H1 (cell line): ENCODE measurements around the gene IRX4. TPM values are rescaled to one million over a fixed set of nuclear protein-coding genes. Genes with fewer than 3 reads are reported as not detected.
A peak's percentile ranks its signal among the peaks of the same experiment; 100 is the strongest.

ENCODE experiments used
- CBX8 ChIP-seq: fragments of 300-800, 300-1000 bp; sonication (generic); IDR thresholded peaks from 2 replicates; pipeline ENCODE4 v1.7.1; 2016; ENCODE audit warnings: low read depth, low read length, borderline replicate concordance
- GTF2F1 ChIP-seq: IDR thresholded peaks from 2 replicates; pipeline ENCODE4 v1.6.1; 2012; ENCODE audit warnings: low read depth, low read length, improper control_type of control experiment, borderline replicate concordance
- KDM4A ChIP-seq: IDR thresholded peaks from one replicate; pipeline ENCODE4 v1.7.1; 2012; ENCODE audit warnings: low read depth, mild to moderate bottlenecking, moderate library complexity, low read length, inconsistent platforms; ENCODE audit not compliant: severe bottlenecking
- SIN3A ChIP-seq, 2 experiments: IDR thresholded peaks in 1 of 2; conservative IDR thresholded peaks in 1 of 2; 2 replicates each; pipeline ENCODE4 v1.6.1; 2011 to 2012; ENCODE audit warnings: low read length in 2 of 2, improper control_type of control experiment in 1 of 2, low read depth in 1 of 2, mild to moderate bottlenecking in 1 of 2
- SP1 ChIP-seq: IDR thresholded peaks from 2 replicates; pipeline ENCODE4 v1.6.1; 2011; ENCODE audit warnings: low read depth, low read length
- TCF12 ChIP-seq: IDR thresholded peaks from 2 replicates; pipeline ENCODE4 v1.6.1; 2011; ENCODE audit warnings: low read depth, mild to moderate bottlenecking, low read length
- ZNF274 ChIP-seq: IDR thresholded peaks from 2 replicates; pipeline ENCODE4 v1.7.0; 2012; ENCODE audit warnings: low read length, borderline replicate concordance; ENCODE audit errors: extremely low read depth
- polyA plus RNA-seq, 7 experiments: library from polyadenylated mRNA; depleted of rRNA in 3 of 7; stranded (reverse) in 5 of 7; unstranded in 2 of 7; fragments of >200 nt in 5 of 7; fragments of 200-250 nt in 2 of 7; gene quantifications; 1 replicate in 5 of 7; 2 replicates in 1 of 7; 4 replicates in 1 of 7; pipeline versions ENCODE4 v1.2.1 to v1.2.3, GENCODE V29; 2011 to 2013; ENCODE audit warnings: missing spikeins in 2 of 7, mixed read lengths in 2 of 7
- total RNA-seq: library from RNA; stranded (reverse); fragmentation: NEBNext Ultra II Directional; extraction: Animal tissue kit (Norgen Biotek cat#: 25700); gene quantifications from 2 replicates; pipeline ENCODE4 v1.2.1, GENCODE V29; 2021
- TF ChIP-seq, protein P1 (sequence below): IDR thresholded peaks from 2 replicates; pipeline ENCODE4 v1.6.1; 2012; ENCODE audit warnings: low read length, inconsistent platforms
- TF ChIP-seq, protein P2 (sequence below): fragments of 300-600 bp; sonication (generic); IDR thresholded peaks from 2 replicates; pipeline ENCODE4 v1.7.1; 2012; ENCODE audit warnings: low read length, moderate library complexity, mild to moderate bottlenecking, inconsistent platforms; ENCODE audit not compliant: insufficient replicate concordance

IRX4 gene
- total and polyA plus RNA-seq, 2 of the 8 experiments (the other 6 are each of a cell fraction or from before 2014, with no cell fraction given), result 0.45 to 1.2 TPM

DNA sequence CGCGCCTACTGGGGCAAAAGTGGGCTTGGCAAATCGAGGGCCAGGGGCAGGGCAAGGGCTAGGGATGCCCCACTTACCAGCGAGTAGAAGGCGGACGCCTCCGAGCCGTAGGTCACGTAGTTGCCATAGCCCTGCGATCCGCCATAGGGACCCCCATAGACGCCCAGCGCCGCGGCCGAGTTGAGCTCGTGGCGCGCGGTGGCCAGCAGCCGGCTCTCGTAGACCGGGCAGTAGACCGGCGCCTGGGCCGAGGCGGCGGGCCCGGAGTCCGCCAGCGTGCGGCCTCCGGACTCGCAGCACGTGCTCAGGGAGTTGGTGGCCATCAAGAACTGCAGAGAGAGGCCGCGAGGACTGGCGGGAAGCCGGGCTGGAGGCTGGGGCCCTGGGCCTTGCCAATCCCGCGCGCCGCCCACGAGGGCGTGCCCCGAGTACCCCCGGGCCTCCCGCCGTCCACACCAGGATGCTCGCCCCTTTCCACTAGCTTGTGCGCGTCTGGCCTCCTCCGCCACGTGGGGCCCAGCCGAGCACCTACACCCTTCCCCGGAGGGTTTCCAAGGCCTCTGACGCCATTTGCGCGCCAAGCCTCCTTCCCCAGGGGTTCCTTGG, 891 bp downstream of the IRX4 start (continued):
- TF ChIP-seq KDM4A, result peak; percentile 72
- TF ChIP-seq SIN3A (conservative IDR thresholded peaks at IDR 0.05 in 1 of 2, IDR thresholded peaks at IDR 0.05 in 1 of 2; ENCODE audit: low read depth in 1 of 2, low read length in 2 of 2), result no peak
- TF ChIP-seq, protein P1, sequence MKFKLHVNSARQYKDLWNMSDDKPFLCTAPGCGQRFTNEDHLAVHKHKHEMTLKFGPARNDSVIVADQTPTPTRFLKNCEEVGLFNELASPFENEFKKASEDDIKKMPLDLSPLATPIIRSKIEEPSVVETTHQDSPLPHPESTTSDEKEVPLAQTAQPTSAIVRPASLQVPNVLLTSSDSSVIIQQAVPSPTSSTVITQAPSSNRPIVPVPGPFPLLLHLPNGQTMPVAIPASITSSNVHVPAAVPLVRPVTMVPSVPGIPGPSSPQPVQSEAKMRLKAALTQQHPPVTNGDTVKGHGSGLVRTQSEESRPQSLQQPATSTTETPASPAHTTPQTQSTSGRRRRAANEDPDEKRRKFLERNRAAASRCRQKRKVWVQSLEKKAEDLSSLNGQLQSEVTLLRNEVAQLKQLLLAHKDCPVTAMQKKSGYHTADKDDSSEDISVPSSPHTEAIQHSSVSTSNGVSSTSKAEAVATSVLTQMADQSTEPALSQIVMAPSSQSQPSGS, result no peak
- TF ChIP-seq TCF12, result no peak
- no peak for TF ChIP-seq CBX8
- TF ChIP-seq ZNF274, result no peak
- no peak for TF ChIP-seq SP1
- TF ChIP-seq, protein P2, sequence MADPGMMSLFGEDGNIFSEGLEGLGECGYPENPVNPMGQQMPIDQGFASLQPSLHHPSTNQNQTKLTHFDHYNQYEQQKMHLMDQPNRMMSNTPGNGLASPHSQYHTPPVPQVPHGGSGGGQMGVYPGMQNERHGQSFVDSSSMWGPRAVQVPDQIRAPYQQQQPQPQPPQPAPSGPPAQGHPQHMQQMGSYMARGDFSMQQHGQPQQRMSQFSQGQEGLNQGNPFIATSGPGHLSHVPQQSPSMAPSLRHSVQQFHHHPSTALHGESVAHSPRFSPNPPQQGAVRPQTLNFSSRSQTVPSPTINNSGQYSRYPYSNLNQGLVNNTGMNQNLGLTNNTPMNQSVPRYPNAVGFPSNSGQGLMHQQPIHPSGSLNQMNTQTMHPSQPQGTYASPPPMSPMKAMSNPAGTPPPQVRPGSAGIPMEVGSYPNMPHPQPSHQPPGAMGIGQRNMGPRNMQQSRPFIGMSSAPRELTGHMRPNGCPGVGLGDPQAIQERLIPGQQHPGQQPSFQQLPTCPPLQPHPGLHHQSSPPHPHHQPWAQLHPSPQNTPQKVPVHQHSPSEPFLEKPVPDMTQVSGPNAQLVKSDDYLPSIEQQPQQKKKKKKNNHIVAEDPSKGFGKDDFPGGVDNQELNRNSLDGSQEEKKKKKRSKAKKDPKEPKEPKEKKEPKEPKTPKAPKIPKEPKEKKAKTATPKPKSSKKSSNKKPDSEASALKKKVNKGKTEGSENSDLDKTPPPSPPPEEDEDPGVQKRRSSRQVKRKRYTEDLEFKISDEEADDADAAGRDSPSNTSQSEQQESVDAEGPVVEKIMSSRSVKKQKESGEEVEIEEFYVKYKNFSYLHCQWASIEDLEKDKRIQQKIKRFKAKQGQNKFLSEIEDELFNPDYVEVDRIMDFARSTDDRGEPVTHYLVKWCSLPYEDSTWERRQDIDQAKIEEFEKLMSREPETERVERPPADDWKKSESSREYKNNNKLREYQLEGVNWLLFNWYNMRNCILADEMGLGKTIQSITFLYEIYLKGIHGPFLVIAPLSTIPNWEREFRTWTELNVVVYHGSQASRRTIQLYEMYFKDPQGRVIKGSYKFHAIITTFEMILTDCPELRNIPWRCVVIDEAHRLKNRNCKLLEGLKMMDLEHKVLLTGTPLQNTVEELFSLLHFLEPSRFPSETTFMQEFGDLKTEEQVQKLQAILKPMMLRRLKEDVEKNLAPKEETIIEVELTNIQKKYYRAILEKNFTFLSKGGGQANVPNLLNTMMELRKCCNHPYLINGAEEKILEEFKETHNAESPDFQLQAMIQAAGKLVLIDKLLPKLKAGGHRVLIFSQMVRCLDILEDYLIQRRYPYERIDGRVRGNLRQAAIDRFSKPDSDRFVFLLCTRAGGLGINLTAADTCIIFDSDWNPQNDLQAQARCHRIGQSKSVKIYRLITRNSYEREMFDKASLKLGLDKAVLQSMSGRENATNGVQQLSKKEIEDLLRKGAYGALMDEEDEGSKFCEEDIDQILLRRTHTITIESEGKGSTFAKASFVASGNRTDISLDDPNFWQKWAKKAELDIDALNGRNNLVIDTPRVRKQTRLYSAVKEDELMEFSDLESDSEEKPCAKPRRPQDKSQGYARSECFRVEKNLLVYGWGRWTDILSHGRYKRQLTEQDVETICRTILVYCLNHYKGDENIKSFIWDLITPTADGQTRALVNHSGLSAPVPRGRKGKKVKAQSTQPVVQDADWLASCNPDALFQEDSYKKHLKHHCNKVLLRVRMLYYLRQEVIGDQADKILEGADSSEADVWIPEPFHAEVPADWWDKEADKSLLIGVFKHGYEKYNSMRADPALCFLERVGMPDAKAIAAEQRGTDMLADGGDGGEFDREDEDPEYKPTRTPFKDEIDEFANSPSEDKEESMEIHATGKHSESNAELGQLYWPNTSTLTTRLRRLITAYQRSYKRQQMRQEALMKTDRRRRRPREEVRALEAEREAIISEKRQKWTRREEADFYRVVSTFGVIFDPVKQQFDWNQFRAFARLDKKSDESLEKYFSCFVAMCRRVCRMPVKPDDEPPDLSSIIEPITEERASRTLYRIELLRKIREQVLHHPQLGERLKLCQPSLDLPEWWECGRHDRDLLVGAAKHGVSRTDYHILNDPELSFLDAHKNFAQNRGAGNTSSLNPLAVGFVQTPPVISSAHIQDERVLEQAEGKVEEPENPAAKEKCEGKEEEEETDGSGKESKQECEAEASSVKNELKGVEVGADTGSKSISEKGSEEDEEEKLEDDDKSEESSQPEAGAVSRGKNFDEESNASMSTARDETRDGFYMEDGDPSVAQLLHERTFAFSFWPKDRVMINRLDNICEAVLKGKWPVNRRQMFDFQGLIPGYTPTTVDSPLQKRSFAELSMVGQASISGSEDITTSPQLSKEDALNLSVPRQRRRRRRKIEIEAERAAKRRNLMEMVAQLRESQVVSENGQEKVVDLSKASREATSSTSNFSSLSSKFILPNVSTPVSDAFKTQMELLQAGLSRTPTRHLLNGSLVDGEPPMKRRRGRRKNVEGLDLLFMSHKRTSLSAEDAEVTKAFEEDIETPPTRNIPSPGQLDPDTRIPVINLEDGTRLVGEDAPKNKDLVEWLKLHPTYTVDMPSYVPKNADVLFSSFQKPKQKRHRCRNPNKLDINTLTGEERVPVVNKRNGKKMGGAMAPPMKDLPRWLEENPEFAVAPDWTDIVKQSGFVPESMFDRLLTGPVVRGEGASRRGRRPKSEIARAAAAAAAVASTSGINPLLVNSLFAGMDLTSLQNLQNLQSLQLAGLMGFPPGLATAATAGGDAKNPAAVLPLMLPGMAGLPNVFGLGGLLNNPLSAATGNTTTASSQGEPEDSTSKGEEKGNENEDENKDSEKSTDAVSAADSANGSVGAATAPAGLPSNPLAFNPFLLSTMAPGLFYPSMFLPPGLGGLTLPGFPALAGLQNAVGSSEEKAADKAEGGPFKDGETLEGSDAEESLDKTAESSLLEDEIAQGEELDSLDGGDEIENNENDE, result no peak
- no peak for TF ChIP-seq GTF2F1
